ENCODE data around the gene WNT1. TPM values are rescaled to one million over a fixed set of nuclear protein-coding genes. Genes with fewer than 3 reads are reported as not detected.

The WNT1 gene
- total and polyA plus RNA-seq, 2 donors (not counting 3 experiments of a cell fraction or from before 2014, with no cell fraction given), result not detected

DNA sequence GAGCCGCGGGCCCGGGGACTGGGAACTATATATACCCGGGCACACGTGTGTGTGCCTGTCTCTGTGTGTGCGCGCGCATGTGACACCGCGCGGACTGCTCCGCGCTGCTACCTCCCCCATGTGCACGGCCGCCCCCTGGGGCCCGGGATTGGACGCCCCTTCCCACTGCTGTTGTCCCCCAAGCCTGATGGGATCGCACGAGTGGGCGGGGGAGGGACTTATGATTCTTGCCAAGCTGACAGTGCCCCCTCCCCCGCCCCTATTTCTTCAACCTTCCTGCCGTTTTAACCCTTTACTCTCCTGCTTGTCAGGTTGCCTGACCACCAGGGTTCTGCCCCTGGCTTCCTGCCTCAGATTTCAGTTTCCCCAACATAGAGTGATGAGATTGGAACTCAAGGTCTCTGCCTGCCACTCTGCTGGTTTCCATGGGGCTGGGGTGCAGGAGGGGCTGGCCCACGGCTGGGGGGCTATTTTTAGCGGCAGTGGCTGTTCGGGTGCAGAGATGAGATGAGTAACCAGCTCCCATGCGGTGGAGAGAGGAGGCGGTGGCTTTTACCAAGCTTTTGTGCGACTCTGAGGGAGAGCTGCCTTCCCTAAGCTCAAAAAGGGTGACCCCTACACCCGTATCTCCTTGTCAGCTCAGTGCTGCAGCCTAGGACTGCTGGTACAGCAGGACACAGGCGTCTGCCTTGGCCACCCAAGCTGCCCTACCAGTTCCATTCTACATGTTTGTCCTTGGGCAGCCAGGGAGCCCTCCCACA, 21.4 kb downstream of the WNT1 start, which contains the start of gene DDN:
DDN (minus strand) TSS at position 5 of the 761 bp plus-strand sequence. CDS start 88 bp downstream, outside the sequence.
- Histone ChIP-seq H3K9me1 (replicated peaks; ENCODE audit: control insufficient read depth, extremely low read depth, insufficient read depth, low read length) (no peaks in the 10 kb centered on the region), H3K4me1 (ENCODE audit: control insufficient read depth, extremely low read depth, insufficient read depth, low read length) (peaks cover 11% of the 10 kb centered on the region), H3K9ac (replicated peaks; ENCODE audit: extremely low read depth, insufficient read depth, low read length) (no peak within 1 kb of the TSS), H4K20me1 (replicated peaks; ENCODE audit: control insufficient read depth, extremely low read depth, insufficient read depth, low read length) (no peaks in the 10 kb centered on the region), H3K79me2 (ENCODE audit: control insufficient read depth, insufficient read depth, low read length) (no peaks in the 10 kb centered on the region), H3K36me3 (ENCODE audit: control insufficient read depth in 2 of 2, extremely low read depth in 1 of 2, insufficient read depth in 2 of 2, low read length in 2 of 2) (peaks cover 5 to 20% of the 10 kb centered on the region in 2 experiments), H3K4me2 (ENCODE audit: insufficient read depth, low read length) (peak within 1 kb of the TSS; percentile 64), H2AFZ (ENCODE audit: low read depth, low read length) (peak within 1 kb of the TSS; percentile 54), H3K27me3 (ENCODE audit: control insufficient read depth in 2 of 2, insufficient read depth in 2 of 2, low read length in 2 of 2) (peaks cover 5 to 8% of the 10 kb centered on the region in 2 experiments), H3K4me3 (replicated peaks in 1 of 3; ENCODE audit: insufficient read depth in 1 of 3, low read depth in 1 of 3, low read length in 3 of 3) (peak within 1 kb of the TSS; percentile 12 to 27 (median 26)), H3K9me3 (replicated peaks; ENCODE audit: control insufficient read depth, insufficient read depth, low read length) (no peaks in the 10 kb centered on the region), H3K27ac (ENCODE audit: insufficient read depth, low read depth, low read length) (no peak within 1 kb of the TSS)
- TF ChIP-seq, protein P1, sequence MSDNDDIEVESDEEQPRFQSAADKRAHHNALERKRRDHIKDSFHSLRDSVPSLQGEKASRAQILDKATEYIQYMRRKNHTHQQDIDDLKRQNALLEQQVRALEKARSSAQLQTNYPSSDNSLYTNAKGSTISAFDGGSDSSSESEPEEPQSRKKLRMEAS (IDR thresholded peaks at IDR 0.05; ENCODE audit: insufficient read depth, insufficient read length), result peak; percentile 24
- TF ChIP-seq POLR2AphosphoS5 (IDR thresholded peaks at IDR 0.05; ENCODE audit: insufficient read depth, low read depth, low read length) (no peak), GATA2 (IDR thresholded peaks at IDR 0.05; ENCODE audit: insufficient read depth, insufficient read length, low read depth, low read length) (no peak), EZH2 (IDR thresholded peaks at IDR 0.05; ENCODE audit: borderline replicate concordance, low read depth, low read length, severe bottlenecking) (no peak), POLR2A (IDR thresholded peaks at IDR 0.05; ENCODE audit: low read depth, low read length) (no peak), FOS (IDR thresholded peaks at IDR 0.05; ENCODE audit: borderline replicate concordance, insufficient read depth, low read length) (no peak)
- TF ChIP-seq, protein P2, sequence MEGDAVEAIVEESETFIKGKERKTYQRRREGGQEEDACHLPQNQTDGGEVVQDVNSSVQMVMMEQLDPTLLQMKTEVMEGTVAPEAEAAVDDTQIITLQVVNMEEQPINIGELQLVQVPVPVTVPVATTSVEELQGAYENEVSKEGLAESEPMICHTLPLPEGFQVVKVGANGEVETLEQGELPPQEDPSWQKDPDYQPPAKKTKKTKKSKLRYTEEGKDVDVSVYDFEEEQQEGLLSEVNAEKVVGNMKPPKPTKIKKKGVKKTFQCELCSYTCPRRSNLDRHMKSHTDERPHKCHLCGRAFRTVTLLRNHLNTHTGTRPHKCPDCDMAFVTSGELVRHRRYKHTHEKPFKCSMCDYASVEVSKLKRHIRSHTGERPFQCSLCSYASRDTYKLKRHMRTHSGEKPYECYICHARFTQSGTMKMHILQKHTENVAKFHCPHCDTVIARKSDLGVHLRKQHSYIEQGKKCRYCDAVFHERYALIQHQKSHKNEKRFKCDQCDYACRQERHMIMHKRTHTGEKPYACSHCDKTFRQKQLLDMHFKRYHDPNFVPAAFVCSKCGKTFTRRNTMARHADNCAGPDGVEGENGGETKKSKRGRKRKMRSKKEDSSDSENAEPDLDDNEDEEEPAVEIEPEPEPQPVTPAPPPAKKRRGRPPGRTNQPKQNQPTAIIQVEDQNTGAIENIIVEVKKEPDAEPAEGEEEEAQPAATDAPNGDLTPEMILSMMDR (IDR thresholded peaks at IDR 0.05; ENCODE audit: extremely low read depth in 1 of 2, insufficient read depth in 1 of 2, low read depth in 1 of 2, low read length in 2 of 2), result no peak
- intact Hi-C loops (cut with micrococcal nuclease), result no loop called here
- ChIA-PET POLR2A (interaction anchor here (0.7 kb wide), 1 partner anchor 147 kb away, joined by 3 read pairs; the partner anchor contains the start of gene DDX23), CTCF (interaction anchor here (1.3 to 10.5 kb wide), 5 partner anchors 11 to 20 kb away, joined by 5 to 175 read pairs (median 8); partner anchors contain the start of genes PRKAG1 and WNT1)
- BruUV-seq (replicated peaks), result no TSS peak
- dilution Hi-C loops (cut with MboI; ENCODE audit: extremely low pct_ligation_motif_present, low sequenced_read_pairs), result no loop called here
- FAIRE-seq (no peak), DNase-seq (ENCODE audit: low read depth, low spot score) (no peak)

All from endothelial cell of umbilical vein (primary cell).